Colon (tissue), 2 donors: ENCODE results near the gene ATP2A2.
"Not testable (repeated sequence)": the region's sequence is repeated elsewhere in the genome, so short reads cannot be mapped to it uniquely, and the experiment has no call there.

Source experiments
- FAIRE-seq: peaks from 2 replicates; lab custom pipeline; 2012; peaks lifted over from hg19 to GRCh38; lab: Jason Lieb, UNC
- donor health status: control.
- donor health status: control.

The ATP2A2 gene

DNA sequence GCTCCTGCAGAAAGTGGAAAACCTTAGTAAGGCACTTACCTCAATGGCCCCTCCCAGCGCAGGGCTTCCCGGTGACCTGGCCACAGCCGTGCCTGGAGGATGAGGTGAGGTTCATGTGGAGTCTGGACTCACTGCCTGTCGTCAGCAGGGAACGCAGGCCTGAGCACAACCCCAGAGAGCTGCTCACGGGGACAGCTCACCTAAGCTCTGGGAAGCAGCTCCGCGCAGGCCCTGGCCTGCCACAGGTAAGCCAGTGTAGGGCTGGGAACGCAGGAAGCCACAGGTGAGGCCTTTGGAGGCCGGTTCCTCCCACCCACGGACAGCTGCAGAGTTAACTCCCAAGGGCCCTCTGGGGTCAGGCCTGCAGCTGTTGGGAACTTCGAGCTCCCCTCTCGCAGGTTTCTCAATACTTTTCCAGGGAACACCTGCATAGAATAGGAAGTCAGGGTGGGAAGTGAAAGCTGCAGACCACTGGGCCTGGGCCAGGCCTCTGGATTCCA is 89.7 kb downstream of the ATP2A2 start:
- FAIRE-seq: no peak

- FAIRE-seq: no peak
Observed at GRCh38 chr12:110371408-110372055, 90.5 kb downstream of the ATP2A2 start.

GRCh38 chr12:110372056-110372425 is 91.0 kb downstream of the ATP2A2 start:
- no peak for FAIRE-seq

DNA sequence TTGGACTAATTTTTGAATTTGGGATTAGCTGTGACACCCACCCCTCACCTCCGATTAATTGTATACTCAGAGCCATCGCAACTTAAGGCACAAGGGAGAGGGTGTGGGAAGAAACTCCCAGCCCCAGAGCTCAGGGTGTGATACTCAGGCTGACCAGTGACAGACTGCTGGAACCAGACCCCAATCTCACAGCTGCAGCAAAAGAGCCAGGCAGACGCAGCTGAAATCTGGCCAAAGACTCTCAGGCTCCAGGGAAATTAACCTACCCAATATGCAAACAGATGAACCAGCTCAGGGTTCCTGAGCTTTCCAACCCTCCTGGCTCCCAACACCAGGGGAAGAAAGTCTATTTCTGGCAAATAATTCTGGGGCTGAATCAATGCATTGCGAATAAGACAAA is 92.0 kb downstream of the ATP2A2 start:
- FAIRE-seq: no peak

GRCh38 chr12:110373425-110373824 is 92.4 kb downstream of the ATP2A2 start:
- FAIRE-seq: no peak

DNA sequence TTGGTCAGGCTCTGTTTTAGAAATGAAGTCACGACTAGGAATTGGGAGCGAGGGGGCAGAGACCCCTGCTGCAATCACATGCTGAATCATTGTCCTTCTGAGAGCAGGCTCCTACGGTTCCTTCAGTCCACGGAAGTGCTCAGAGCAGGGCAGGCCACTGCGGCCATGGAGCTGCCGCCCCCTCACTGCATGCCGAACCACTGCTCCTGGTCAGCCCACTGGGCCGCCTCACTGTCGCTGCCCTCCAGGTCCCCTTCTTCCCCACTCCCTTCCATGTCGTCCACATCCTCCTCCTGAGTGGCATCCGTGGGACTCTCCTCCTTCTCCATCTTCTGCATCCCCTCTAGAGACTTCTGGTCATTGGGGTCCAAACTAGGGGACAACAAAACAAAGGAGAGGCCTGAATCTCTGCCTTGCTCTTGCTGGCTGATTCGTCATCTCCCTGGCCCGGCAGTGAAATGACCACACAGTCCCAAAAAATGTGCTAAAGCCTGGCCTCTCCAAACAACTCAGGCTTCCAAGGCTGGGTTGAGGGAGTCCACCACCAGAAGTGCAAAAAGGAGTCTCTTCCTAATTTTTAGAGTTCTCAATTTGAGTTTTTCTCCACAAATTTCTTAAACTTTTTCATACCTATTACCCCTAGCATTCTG is 93.0 kb downstream of the ATP2A2 start:
- FAIRE-seq: no peak

DNA sequence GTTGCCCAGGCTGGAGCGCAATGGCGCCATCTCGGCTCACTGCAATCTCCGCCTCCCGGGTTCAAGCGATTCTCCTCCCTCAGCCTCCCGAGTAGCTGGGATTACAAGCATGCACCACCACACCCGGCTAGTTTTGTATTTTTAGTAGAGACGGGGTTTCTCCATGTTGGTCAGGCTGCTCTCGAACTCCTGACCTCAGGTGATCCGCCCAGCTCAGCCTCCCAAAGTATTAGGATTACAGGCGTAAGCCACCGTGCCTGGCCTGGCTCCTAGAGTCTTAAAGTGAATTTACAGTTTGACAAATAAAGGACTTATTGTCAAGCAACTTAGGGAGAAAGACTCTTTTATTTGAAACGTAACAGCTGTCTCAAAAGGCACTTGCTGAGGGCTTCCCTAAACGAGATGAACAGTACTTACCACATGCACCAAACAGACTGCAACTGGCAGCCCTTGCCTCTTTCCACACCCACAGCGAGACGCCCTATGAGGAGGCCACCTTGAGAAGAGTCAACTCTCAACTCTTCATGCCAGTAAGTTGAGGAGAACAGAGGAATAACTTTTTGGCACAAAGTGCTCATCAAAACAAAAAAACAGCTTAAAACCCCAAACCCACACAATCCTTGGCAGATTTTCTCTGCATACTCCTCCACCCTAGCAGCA is 97.2 kb downstream of the ATP2A2 start:
- not testable (repeated sequence) for FAIRE-seq

DNA sequence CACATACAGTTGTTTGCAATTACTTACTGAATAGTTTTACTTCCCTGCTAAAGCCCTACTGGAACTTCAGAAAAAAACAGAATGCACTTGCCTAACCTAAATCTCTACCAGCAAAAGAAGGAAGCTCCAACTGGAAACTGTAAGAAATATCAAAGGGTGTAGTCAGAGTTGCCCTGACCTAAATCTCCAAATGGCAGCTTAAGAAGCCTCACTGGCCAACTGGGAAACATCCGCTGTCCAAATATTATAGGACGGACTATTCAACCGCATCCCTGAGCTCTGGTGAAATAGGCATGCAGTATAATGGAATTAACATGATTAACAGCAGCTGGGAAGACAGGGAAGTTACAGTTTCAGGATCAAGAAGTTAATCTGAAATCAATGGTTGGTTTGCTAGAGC is 98.2 kb downstream of the ATP2A2 start:
- FAIRE-seq: no peak

DNA sequence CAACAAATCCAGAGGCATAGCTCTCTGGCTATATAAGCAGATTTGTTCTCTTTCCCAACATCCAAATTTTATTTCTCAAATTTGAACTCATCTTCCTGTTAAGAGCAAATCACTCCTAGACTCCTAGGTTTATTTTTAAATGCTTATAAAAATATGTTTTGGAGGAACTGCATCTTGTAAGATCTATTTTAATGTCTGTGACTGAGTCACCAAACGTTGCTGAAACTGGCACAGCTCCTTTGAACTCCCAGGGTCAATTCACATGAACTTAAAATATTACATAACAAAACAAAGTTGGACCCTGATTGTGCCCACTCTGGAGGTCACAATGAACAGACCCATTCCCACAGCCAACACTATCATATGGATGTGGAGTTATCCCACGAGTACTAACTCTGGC is 98.6 kb downstream of the ATP2A2 start:
- no peak for FAIRE-seq

DNA sequence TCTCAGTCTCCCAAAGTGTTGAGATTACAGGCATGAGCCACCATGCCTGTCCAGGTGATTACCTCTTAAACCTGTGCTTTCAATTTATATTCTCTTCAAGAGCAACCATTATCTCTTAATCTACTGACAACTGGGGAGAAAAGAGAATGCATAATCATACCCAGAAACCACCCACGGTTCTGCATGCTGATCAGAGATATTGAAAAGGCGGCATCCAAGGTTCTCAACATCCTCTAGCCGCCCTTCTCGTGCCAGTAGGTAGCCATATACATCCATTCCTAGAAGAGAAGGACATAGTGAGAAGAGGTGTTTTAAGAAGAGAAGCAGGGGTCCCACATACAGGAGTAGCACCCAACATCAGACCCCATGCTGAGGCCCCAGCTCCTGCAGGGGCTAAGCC is 101.6 kb downstream of the ATP2A2 start:
- FAIRE-seq: no peak
